ENCODE measurements around the gene NDRG4.

Gene NDRG4

GRCh38 chr16:58510776-58511628 lies 11.1 kb downstream of the NDRG4 start:
- no peak for DNase-seq

- peak; percentile 83 for DNase-seq
Measured at GRCh38 chr16:58511933-58512815, 12.2 kb downstream of the NDRG4 start.

GRCh38 chr16:58513874-58514273 lies 13.9 kb downstream of the NDRG4 start:
- no peak for DNase-seq

- peak; percentile 73 for DNase-seq
Measured at GRCh38 chr16:58515125-58515870, 15.4 kb downstream of the NDRG4 start, which contains the start of gene SETD6. Gene SETD6 (plus strand): TSS chr16:58515517. CDS start chr16:58515538, 21 bp downstream.

- DNase-seq: peak; percentile 44
Measured at GRCh38 chr16:58515871-58516767, 16.2 kb downstream of the NDRG4 start.

GRCh38 chr16:58516768-58517107 lies 16.8 kb downstream of the NDRG4 start:
- DNase-seq: no peak

- no peak for DNase-seq
Measured at GRCh38 chr16:58518083-58518979, 18.4 kb downstream of the NDRG4 start.

- no peak for DNase-seq
Measured at GRCh38 chr16:58518980-58519368, 19.0 kb downstream of the NDRG4 start.

- DNase-seq: no peak
Measured at GRCh38 chr16:58519707-58520106, 19.8 kb downstream of the NDRG4 start.

- DNase-seq: no peak
Measured at GRCh38 chr16:58530179-58530578, 30.2 kb downstream of the NDRG4 start.

- DNase-seq: no peak
Measured at GRCh38 chr16:58532414-58532813, 32.5 kb downstream of the NDRG4 start.

GRCh38 chr16:58533751-58534470 lies 34.0 kb downstream of the NDRG4 start:
- no peak for DNase-seq

GRCh38 chr16:58535100-58535499 lies 35.2 kb downstream of the NDRG4 start:
- no peak for DNase-seq

- no peak for DNase-seq
Measured at GRCh38 chr16:58536278-58536677, 36.3 kb downstream of the NDRG4 start.

GRCh38 chr16:58537124-58537906 lies 37.4 kb downstream of the NDRG4 start:
- no peak for DNase-seq

- DNase-seq: no peak
Measured at GRCh38 chr16:58541711-58542110, 41.8 kb downstream of the NDRG4 start.

- no peak for DNase-seq
Measured at GRCh38 chr16:58542291-58542690, 42.3 kb downstream of the NDRG4 start.

- DNase-seq: no peak
Measured at GRCh38 chr16:58543685-58544084, 43.7 kb downstream of the NDRG4 start.

GRCh38 chr16:58548378-58548777 lies 48.4 kb downstream of the NDRG4 start:
- DNase-seq: no peak
